Chondrocyte (in vitro differentiated cells): Measurements from ENCODE around the gene CRYBB1. TPM values are rescaled to one million over a fixed set of nuclear protein-coding genes. Genes with fewer than 3 reads are reported as not detected.

Experiments used
- DNase-seq: peaks from one replicate; pipeline ENCODE4 v3.0.0; 2021; ENCODE audit warnings: mixed read lengths, low spot score
- H3K27ac Mint-ChIP-seq: one replicate; pipeline ENCODE4 v1.8.0; 2021; ENCODE audit warnings: mild to moderate bottlenecking, moderate library complexity, mixed read lengths; ENCODE audit not compliant: unreplicated experiment
- H3K27me3 Mint-ChIP-seq: 2 replicates; pipeline ENCODE4 v1.8.0; 2021; ENCODE audit warnings: low read depth, mixed read lengths
- H3K36me3 Mint-ChIP-seq: 2 replicates; pipeline ENCODE4 v1.8.0; 2021; ENCODE audit warnings: low read depth, mixed read lengths
- H3K4me1 Mint-ChIP-seq: 2 replicates; pipeline ENCODE4 v1.8.0; 2021; ENCODE audit warnings: low read depth, mild to moderate bottlenecking, mixed read lengths
- H3K4me3 Mint-ChIP-seq: one replicate; pipeline ENCODE4 v1.8.0; 2021; ENCODE audit warnings: mild to moderate bottlenecking, moderate library complexity, mixed read lengths; ENCODE audit not compliant: unreplicated experiment
- H3K9me3 Mint-ChIP-seq: 2 replicates; pipeline ENCODE4 v1.8.0; 2021; ENCODE audit warnings: low read depth, mixed read lengths
- total RNA-seq: library from RNA; stranded (reverse); gene quantifications from 3 replicates; pipeline ENCODE4 v1.2.1, GENCODE V29; 2021
- TF ChIP-seq, protein P1 (sequence below): fragments of 200-600 bp; sonication (generic); IDR thresholded peaks from 2 replicates; pipeline ENCODE4 v1.5.0; 2021; ENCODE audit warnings: antibody characterized with exemption, mild to moderate bottlenecking, moderate library complexity

Gene CRYBB1
- total RNA-seq, 1 donor from 2014 or later: not detected

DNA sequence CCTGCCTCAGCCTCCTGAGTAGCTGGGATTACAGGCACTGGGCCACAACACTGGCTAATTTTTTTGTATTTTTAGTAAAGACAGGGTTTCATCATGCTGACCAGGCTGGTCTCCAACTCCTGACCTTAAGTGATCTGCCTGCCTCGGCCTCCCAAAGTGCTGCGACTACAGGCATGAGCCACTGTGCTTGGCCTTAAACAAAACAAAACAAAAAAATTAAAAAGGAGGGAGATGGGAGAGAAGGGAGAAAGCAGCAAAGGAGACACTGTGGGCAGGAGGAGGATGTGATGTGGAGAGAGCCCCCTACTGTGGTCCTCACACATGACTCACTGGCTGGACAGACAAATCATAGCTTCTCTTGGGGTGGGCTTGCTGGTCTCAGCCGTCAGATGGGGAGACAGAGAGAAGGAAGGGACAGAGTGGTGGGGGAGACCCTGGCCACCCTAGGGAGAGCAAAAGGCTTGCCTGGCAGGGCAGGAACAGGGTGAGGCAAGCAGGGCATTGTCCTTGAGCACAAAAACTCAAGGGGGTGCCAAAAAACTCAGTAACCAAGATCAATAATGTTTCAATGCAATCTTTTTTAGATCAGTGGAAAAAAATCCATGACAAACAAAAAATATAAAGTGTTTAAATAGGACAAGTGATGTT is 59.5 kb downstream of the CRYBB1 start:
- peak overlapping the region; percentile 91 for H3K27ac Mint-ChIP-seq
- no peaks in the 10 kb centered on the region for H3K36me3 Mint-ChIP-seq
- no peaks in the 10 kb centered on the region for H3K9me3 Mint-ChIP-seq
- H3K27me3 Mint-ChIP-seq: no peaks in the 10 kb centered on the region
- no peak overlapping the region for H3K4me3 Mint-ChIP-seq
- no peak for DNase-seq
- H3K4me1 Mint-ChIP-seq: peaks cover 49% of the 10 kb centered on the region
- TF ChIP-seq, protein P1, sequence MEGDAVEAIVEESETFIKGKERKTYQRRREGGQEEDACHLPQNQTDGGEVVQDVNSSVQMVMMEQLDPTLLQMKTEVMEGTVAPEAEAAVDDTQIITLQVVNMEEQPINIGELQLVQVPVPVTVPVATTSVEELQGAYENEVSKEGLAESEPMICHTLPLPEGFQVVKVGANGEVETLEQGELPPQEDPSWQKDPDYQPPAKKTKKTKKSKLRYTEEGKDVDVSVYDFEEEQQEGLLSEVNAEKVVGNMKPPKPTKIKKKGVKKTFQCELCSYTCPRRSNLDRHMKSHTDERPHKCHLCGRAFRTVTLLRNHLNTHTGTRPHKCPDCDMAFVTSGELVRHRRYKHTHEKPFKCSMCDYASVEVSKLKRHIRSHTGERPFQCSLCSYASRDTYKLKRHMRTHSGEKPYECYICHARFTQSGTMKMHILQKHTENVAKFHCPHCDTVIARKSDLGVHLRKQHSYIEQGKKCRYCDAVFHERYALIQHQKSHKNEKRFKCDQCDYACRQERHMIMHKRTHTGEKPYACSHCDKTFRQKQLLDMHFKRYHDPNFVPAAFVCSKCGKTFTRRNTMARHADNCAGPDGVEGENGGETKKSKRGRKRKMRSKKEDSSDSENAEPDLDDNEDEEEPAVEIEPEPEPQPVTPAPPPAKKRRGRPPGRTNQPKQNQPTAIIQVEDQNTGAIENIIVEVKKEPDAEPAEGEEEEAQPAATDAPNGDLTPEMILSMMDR: peak; percentile 48

DNA sequence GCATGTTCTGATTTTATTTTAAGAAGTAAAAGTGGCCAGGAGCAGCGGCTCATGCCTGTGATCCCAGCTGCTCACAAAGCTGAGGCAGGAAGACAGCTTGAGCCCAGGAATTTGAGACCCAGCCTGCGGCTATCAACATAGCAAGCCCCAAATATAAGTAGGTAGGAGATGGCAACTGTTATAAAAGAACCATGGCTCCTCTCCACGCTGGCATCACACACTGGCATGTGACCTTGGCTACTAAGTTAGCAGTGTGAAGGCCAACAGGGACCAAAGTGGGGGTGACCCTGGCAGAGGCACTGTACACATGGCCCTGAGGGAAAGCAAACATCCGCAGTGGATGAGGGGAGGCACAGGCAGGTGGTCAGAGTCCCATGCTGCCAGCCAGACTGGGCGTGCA is 60.9 kb downstream of the CRYBB1 start:
- no peaks in the 10 kb centered on the region for H3K27me3 Mint-ChIP-seq
- no peaks in the 10 kb centered on the region for H3K36me3 Mint-ChIP-seq
- DNase-seq: no peak
- H3K9me3 Mint-ChIP-seq: no peaks in the 10 kb centered on the region
- H3K4me1 Mint-ChIP-seq: peaks cover 54% of the 10 kb centered on the region
- H3K27ac Mint-ChIP-seq: peak overlapping the region; percentile 36
- TF ChIP-seq, protein P1: no peak
- no peak overlapping the region for H3K4me3 Mint-ChIP-seq

DNA sequence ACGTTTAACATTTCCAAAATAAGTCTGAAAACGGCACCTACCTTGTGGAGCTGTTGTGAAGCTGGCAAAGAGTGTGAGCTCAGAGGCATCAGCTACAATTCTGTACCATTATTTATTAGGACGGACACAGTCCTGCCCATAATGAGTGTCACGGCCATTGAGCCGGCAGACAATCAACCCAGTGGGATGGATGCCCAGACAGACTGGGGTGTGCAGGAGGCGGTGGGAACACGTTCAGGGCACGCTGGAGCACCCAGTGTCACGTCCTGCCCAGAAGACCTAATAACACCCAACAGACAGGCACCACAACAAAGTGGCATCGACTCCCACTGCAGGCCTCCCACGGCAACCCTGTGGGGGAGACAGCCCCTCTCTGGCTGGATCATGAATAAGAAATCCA is 62.3 kb downstream of the CRYBB1 start:
- TF ChIP-seq, protein P1: no peak
- Mint-ChIP-seq H3K4me3 (no peak overlapping the region), H3K36me3 (no peaks in the 10 kb centered on the region), H3K27ac (no peak overlapping the region), H3K4me1 (peaks cover 66% of the 10 kb centered on the region), H3K9me3 (no peaks in the 10 kb centered on the region), H3K27me3 (no peaks in the 10 kb centered on the region)
- no peak for DNase-seq

DNA sequence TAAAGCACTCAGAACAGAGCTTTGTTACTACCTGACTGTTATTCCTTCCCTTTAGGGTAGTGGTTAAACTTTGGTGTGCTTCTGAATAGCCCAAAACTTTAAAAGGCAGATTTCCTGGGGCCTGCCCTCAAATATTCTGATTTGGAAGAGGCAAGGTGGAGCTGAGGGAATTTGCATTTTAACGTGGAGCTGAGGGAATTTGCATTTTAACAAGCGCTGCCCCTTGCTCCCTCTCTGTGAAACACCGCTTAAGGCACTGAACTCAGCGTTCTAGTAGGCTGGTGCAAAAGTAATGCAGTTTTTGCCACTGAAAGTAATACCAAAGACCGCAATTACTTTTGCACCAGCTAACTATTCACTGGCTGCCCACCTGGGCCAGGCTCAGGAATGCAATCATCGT is 62.9 kb downstream of the CRYBB1 start:
- H3K27me3 Mint-ChIP-seq: no peaks in the 10 kb centered on the region
- H3K27ac Mint-ChIP-seq: no peak overlapping the region
- no peak for DNase-seq
- no peaks in the 10 kb centered on the region for H3K36me3 Mint-ChIP-seq
- H3K4me3 Mint-ChIP-seq: no peak overlapping the region
- H3K9me3 Mint-ChIP-seq: no peaks in the 10 kb centered on the region
- H3K4me1 Mint-ChIP-seq: peaks cover 71% of the 10 kb centered on the region
- TF ChIP-seq, protein P1: no peak

DNA sequence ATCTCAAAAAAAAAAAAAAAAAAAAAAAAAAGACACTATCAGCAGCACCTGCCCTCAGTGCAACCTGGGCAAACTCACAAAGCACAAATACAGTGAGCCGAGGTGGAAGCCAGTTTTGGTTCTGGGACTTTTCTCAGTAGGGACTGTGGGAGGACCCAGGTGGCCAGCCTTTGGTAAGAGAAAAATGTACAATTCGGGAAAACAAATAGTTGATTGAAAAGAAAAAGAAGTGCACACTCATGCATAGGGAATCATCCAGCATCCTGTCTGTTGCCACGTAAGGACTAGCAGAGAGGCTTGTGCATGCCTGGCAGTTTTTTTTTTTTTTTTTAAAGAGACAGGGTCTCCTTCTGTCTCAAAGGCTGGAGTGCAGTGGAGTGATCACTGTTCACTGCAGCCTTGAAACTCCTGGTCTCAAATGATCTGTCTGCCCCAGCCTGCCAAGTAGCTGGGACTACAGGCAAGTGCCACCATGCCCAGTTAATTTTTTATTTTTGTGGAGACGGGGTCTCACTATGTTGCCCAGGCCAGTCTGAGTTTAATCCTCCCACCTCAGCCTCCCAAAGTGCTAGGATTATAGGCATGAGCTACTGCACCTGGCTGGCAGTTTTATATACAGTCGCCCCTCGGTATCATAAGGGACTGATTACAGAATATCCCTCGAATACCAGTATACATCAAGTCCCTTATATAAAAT is 64.6 kb downstream of the CRYBB1 start:
- Mint-ChIP-seq H3K27ac (peak overlapping the region; percentile 97), H3K4me1 (peaks cover 61% of the 10 kb centered on the region), H3K36me3 (no peaks in the 10 kb centered on the region), H3K9me3 (no peaks in the 10 kb centered on the region), H3K4me3 (peak overlapping the region; percentile 60), H3K27me3 (no peaks in the 10 kb centered on the region)
- no peak for DNase-seq
- TF ChIP-seq, protein P1: no peak
